HepG2 (cell line): ENCODE measurements around the gene ARGLU1. TPM values are rescaled to one million over a fixed set of nuclear protein-coding genes. Genes with fewer than 3 reads are reported as not detected.

Experiments used
- AGO1 ChIP-seq: fragments of 200-400 bp; formaldehyde crosslinking; IDR thresholded peaks from 2 replicates; pipeline ENCODE4 v1.6.1; 2017; ENCODE audit warnings: mild to moderate bottlenecking, low read depth, low read length, moderate library complexity; ENCODE audit not compliant: poor library complexity, severe bottlenecking
- AHR ChIP-seq: IDR thresholded peaks from 2 replicates; pipeline ENCODE4 v1.6.1; 2018; ENCODE audit warnings: missing genetic modification reagents, missing compliant biosample characterization
- ATF3 ChIP-seq: sonication (generic); formaldehyde crosslinking; IDR thresholded peaks from 2 replicates; pipeline ENCODE4 v1.4.0; 2020; ENCODE audit warnings: missing genetic modification reagents
- CBX2 ChIP-seq, 2 experiments: fragments of 200-600 bp in 1 of 2; sonication (generic); formaldehyde crosslinking in 1 of 2; IDR thresholded peaks; 2 replicates each; pipeline versions ENCODE4 v1.7.0 to v1.8.1; 2018 to 2022; ENCODE audit warnings: low read depth in 2 of 2, low read length in 1 of 2, mild to moderate bottlenecking in 1 of 2, missing genetic modification reagents in 1 of 2
- CBX5 ChIP-seq: sonication (generic); formaldehyde crosslinking; IDR thresholded peaks from 2 replicates; pipeline ENCODE4 v1.4.0; 2020; ENCODE audit warnings: missing genetic modification reagents, borderline replicate concordance
- GFI1 ChIP-seq: sonication (generic); formaldehyde crosslinking; IDR thresholded peaks from 2 replicates; pipeline ENCODE4 v1.5.0; 2020; ENCODE audit warnings: missing genetic modification reagents, mild to moderate bottlenecking, borderline replicate concordance
- HNRNPL ChIP-seq: fragments of 200-400 bp; formaldehyde crosslinking; IDR thresholded peaks from 2 replicates; pipeline ENCODE4 v1.6.1; 2017; ENCODE audit warnings: mild to moderate bottlenecking, low read depth, low read length
- KLF16 ChIP-seq, 2 experiments: sonication (generic) in 1 of 2; formaldehyde crosslinking in 1 of 2; IDR thresholded peaks; 2 replicates each; pipeline versions ENCODE4 v1.6.1 to v1.8.0; 2016 to 2023; ENCODE audit warnings: missing genetic modification reagents in 2 of 2, missing compliant biosample characterization in 1 of 2
- RFX1 ChIP-seq: fragments of 450-650 bp; IDR thresholded peaks from 2 replicates; pipeline ENCODE4 v1.6.1; 2017
- RXRA ChIP-seq: sonication (generic); formaldehyde crosslinking; IDR thresholded peaks from 2 replicates; pipeline ENCODE4 v1.5.1; 2020; ENCODE audit warnings: missing genetic modification reagents
- SP1 ChIP-seq, 2 experiments: fragments of 450-650 bp in 1 of 2; sonication (generic) in 1 of 2; formaldehyde crosslinking in 1 of 2; IDR thresholded peaks; 2 replicates each; pipeline versions ENCODE4 v1.4.0 to v1.6.1; 2016 to 2020; ENCODE audit warnings: missing genetic modification reagents in 1 of 2
- SRSF9 ChIP-seq: fragments of 200-400 bp; formaldehyde crosslinking; IDR thresholded peaks from 2 replicates; pipeline ENCODE4 v1.6.1; 2018; ENCODE audit warnings: borderline replicate concordance, mild to moderate bottlenecking, low read depth, low read length; ENCODE audit not compliant: insufficient read depth, poor library complexity, severe bottlenecking
- ZBTB34 ChIP-seq: sonication (generic); formaldehyde crosslinking; IDR thresholded peaks from 2 replicates; pipeline ENCODE4 v1.8.0; 2022; ENCODE audit warnings: mild to moderate bottlenecking, missing genetic modification reagents
- ZNF101 ChIP-seq: sonication (generic); formaldehyde crosslinking; IDR thresholded peaks from 2 replicates; pipeline ENCODE4 v1.4.0; 2020; ENCODE audit warnings: mild to moderate bottlenecking, low read depth, missing genetic modification reagents, borderline replicate concordance
- ZNF143 ChIP-seq: sonication (generic); formaldehyde crosslinking; IDR thresholded peaks from 2 replicates; pipeline ENCODE4 v1.4.0; 2020; ENCODE audit warnings: missing genetic modification reagents
- ZNF496 ChIP-seq: sonication (generic); formaldehyde crosslinking; IDR thresholded peaks from 2 replicates; pipeline ENCODE4 v1.8.1; 2023; ENCODE audit warnings: mild to moderate bottlenecking, moderate library complexity, missing genetic modification reagents; ENCODE audit not compliant: insufficient replicate concordance
- ZNF749 ChIP-seq: sonication (generic); formaldehyde crosslinking; IDR thresholded peaks from 2 replicates; pipeline ENCODE4 v1.8.0; 2022; ENCODE audit warnings: mild to moderate bottlenecking, missing genetic modification reagents, moderate library complexity, borderline replicate concordance
- ZNF761 ChIP-seq: sonication (generic); formaldehyde crosslinking; conservative IDR thresholded peaks from 2 replicates; pipeline ENCODE4 v1.4.0; 2020; ENCODE audit warnings: mild to moderate bottlenecking, missing genetic modification reagents
- ZNF883 ChIP-seq: sonication (generic); formaldehyde crosslinking; IDR thresholded peaks from 2 replicates; pipeline ENCODE4 v1.5.1; 2020; ENCODE audit warnings: mild to moderate bottlenecking, missing genetic modification reagents; ENCODE audit errors: not compliant biosample characterization
- polyA plus RNA-seq, 8 experiments: library from polyadenylated mRNA; depleted of rRNA in 3 of 8; stranded (reverse) in 7 of 8; unstranded in 1 of 8; fragments of >200 nt; fragmentation: Illumina TruSeq in 4 of 8; extraction: Trizol in 4 of 8; gene quantifications; 2 replicates each; pipeline versions ENCODE4 v1.2.1 to v1.2.3, GENCODE V29; 2011 to 2016; ENCODE audit warnings: low read depth in 4 of 8, missing spikeins in 1 of 8, mixed read lengths in 1 of 8; ENCODE audit not compliant: insufficient read depth in 1 of 8
- total RNA-seq, 5 experiments: library from RNA; depleted of rRNA; stranded (reverse); fragments of >200 nt; fragmentation: Illumina TruSeq; extraction: Trizol; gene quantifications; 2 replicates each; pipeline ENCODE4 v1.2.3, GENCODE V29; 2016; ENCODE audit warnings: low read depth in 1 of 5
- TF ChIP-seq, protein P1 (sequence below): sonication (generic); formaldehyde crosslinking; IDR thresholded peaks from 2 replicates; pipeline ENCODE4 v1.4.0; 2020; ENCODE audit warnings: missing genetic modification reagents
- TF ChIP-seq, protein P2 (sequence below): sonication (generic); formaldehyde crosslinking; IDR thresholded peaks from 2 replicates; pipeline ENCODE4 v1.4.0; 2020; ENCODE audit warnings: missing genetic modification reagents

Gene ARGLU1
- total and polyA plus RNA-seq, 2 of the 13 experiments (the other 11 are each of a cell fraction or from before 2014, with no cell fraction given), result 47.1 to 70.6 TPM

DNA sequence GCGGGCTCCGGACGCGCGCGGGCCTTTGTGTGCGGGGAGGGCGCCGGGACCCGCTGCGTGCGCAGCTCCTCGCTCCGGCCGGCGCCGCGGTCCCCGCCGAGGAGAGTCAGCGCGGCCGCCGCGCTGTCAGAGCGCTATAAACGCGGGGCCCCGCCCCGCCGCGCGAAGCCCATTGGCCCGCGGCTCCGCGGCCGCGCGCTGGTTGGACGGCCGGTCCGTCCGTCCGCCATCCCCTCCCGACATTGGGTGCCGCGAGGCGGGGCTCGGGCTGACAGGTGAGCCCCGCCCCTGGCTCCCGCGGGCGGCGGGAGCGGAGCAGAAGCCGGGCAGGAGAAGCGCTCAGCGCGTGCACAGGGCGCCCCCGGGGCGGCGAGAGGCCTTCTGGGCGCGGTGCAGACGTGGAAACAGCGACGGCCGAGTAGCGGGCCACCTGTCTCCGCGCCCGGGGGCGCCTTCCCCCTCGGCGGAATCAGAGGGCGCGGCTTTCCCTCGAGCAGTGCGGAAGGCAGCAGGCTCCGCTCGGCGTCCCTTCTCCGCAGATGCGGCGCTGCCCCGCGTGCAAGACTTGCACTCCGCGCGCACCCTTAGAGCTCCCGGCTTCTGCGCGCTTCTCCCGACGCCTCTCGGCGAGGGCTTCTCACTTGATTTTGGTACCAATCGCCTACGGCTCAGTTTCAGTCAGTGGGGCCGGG is 32.2 kb downstream of the ARGLU1 start, which contains the start of gene EFNB2 (continued):
- no peak for TF ChIP-seq ZNF101
- TF ChIP-seq KLF16 (CRISPR knock-in tag; IDR thresholded peaks at IDR 0.05), result no peak
- TF ChIP-seq, protein P1, sequence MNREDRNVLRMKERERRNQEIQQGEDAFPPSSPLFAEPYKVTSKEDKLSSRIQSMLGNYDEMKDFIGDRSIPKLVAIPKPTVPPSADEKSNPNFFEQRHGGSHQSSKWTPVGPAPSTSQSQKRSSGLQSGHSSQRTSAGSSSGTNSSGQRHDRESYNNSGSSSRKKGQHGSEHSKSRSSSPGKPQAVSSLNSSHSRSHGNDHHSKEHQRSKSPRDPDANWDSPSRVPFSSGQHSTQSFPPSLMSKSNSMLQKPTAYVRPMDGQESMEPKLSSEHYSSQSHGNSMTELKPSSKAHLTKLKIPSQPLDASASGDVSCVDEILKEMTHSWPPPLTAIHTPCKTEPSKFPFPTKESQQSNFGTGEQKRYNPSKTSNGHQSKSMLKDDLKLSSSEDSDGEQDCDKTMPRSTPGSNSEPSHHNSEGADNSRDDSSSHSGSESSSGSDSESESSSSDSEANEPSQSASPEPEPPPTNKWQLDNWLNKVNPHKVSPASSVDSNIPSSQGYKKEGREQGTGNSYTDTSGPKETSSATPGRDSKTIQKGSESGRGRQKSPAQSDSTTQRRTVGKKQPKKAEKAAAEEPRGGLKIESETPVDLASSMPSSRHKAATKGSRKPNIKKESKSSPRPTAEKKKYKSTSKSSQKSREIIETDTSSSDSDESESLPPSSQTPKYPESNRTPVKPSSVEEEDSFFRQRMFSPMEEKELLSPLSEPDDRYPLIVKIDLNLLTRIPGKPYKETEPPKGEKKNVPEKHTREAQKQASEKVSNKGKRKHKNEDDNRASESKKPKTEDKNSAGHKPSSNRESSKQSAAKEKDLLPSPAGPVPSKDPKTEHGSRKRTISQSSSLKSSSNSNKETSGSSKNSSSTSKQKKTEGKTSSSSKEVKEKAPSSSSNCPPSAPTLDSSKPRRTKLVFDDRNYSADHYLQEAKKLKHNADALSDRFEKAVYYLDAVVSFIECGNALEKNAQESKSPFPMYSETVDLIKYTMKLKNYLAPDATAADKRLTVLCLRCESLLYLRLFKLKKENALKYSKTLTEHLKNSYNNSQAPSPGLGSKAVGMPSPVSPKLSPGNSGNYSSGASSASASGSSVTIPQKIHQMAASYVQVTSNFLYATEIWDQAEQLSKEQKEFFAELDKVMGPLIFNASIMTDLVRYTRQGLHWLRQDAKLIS, result no peak
- TF ChIP-seq ZNF496 (CRISPR knock-in tag), result no peak
- no peak; the same call in 1 of the 2 replicates for TF ChIP-seq ZNF143
- TF ChIP-seq RFX1, result no peak
- TF ChIP-seq CBX5 (CRISPR knock-in tag), result no peak
- TF ChIP-seq ZNF761, result peak; percentile 87
- no peak for TF ChIP-seq ZNF749
- TF ChIP-seq GFI1, result no peak; the same call in 1 of the 2 replicates
- TF ChIP-seq ZNF883 (CRISPR knock-in tag), result peak; percentile 10
- no peak for TF ChIP-seq SRSF9
- no peak for TF ChIP-seq SP1 (IDR thresholded peaks at IDR 0.05)
- TF ChIP-seq SP1 (CRISPR knock-in tag; IDR thresholded peaks at IDR 0.05), result peak; percentile 40; the same call in 1 of the 2 replicates
- TF ChIP-seq, protein P2, sequence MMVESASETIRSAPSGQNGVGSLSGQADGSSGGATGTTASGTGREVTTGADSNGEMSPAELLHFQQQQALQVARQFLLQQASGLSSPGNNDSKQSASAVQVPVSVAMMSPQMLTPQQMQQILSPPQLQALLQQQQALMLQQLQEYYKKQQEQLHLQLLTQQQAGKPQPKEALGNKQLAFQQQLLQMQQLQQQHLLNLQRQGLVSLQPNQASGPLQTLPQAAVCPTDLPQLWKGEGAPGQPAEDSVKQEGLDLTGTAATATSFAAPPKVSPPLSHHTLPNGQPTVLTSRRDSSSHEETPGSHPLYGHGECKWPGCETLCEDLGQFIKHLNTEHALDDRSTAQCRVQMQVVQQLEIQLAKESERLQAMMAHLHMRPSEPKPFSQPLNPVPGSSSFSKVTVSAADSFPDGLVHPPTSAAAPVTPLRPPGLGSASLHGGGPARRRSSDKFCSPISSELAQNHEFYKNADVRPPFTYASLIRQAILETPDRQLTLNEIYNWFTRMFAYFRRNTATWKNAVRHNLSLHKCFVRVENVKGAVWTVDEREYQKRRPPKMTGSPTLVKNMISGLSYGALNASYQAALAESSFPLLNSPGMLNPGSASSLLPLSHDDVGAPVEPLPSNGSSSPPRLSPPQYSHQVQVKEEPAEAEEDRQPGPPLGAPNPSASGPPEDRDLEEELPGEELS (CRISPR knock-in tag), result no peak
- 0 out of 2 replicates have a peak, but pooled peaks have one; percentile 16 for TF ChIP-seq AHR
- TF ChIP-seq ATF3, result no peak
- TF ChIP-seq AGO1, result peak; percentile 21
- no peak for TF ChIP-seq CBX2 (IDR thresholded peaks at IDR 0.05; ENCODE audit: low read depth, low read length)
- no peak for TF ChIP-seq CBX2 (CRISPR knock-in tag; IDR thresholded peaks at IDR 0.05; ENCODE audit: low read depth)
- TF ChIP-seq RXRA (CRISPR knock-in tag), result no peak; the same call in 1 of the 2 replicates
- TF ChIP-seq HNRNPL, result no peak
- no peak for TF ChIP-seq ZBTB34 (CRISPR knock-in tag)
